Anterior cingulate cortex (tissue), 58 donors: ENCODE data around the gene HRH1.
"Not testable (repeated sequence)": the region's sequence is repeated elsewhere in the genome, so short reads cannot be mapped to it uniquely, and the experiment has no call there.

Source experiments
- DNase-seq, 58 donors: peaks; one replicate each; lab custom pipeline; 2025; lab: John Stamatoyannopoulos, UW

Gene HRH1

GRCh38 chr3:11140030-11140712 is 14.1 kb upstream of the HRH1 start:
- DNase-seq, result no peak

GRCh38 chr3:11140713-11141104 is 13.6 kb upstream of the HRH1 start:
- DNase-seq, result no peak

- DNase-seq, result no peak
These were observed 10.8 kb upstream of the HRH1 start for GRCh38 chr3:11143476-11143875.

DNA sequence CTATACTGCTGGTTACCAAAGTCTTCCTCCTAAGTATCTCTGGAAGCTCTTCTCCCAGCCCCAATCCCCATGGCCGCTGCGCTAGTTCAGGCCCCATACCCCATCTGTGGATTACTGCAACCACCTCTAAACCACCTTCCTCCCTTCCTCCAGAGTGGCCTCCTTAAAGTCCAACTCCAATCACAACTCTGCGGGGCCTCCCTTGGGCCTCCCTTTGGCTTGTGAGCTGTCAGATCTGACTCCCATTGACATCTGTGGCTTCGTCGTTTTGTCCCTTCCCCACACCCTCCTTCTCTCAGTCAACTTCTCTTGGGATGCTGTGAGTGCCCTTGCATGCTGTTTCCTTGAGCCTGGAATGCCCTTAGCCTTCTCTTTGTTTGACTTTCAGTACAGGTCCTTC is 9.3 kb upstream of the HRH1 start:
- DNase-seq, result no peak

- DNase-seq, result no peak
These were observed 8.4 kb upstream of the HRH1 start for GRCh38 chr3:11145888-11146287.

DNA sequence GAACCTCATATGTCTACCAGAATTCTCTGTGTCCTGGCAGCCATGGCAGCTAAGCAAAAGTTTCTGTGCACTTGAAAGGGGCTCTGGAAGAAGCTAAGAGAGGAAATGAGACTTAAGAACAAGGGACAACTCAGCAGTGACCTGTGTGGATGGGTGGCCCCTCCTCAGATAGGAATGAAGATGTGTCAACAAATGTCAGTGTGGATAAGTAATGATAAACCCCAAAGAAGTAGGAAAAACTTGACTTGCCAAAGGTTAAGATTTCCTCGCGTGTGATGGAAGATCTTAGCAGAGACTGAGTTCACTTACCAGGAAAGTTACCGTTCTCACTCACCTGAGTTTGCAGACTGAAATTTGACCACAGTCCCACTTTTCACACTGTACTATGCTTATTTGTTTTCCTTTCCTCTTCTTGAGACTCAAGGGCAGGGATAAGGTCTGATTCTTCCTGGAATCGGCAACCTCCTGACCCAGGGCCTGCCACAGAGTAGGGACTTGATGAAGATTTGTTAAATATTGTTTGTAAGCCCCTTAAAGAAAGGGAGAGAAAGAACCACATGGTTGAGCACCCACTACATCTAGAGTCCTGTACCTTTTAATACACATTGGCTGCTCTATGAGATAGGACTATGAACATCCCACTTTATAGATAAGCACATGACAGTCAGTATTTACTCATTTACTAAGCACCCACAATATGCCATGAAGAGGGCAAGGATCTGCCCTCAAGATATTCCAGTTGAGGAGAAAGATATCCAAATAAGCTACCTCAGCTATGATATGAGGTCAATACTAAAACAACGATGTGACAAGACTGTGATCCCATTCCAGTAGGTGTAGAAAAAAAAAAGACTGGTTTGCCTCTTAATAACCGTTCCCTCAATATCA is 7.3 kb upstream of the HRH1 start:
- DNase-seq, result no peak

GRCh38 chr3:11150256-11150655 is 4.0 kb upstream of the HRH1 start:
- DNase-seq, result no peak

- no peak for DNase-seq
These were observed 2.0 kb upstream of the HRH1 start for GRCh38 chr3:11152301-11152700.

GRCh38 chr3:11154953-11155325 is 646 bp downstream of the HRH1 start:
- no peak for DNase-seq

DNA sequence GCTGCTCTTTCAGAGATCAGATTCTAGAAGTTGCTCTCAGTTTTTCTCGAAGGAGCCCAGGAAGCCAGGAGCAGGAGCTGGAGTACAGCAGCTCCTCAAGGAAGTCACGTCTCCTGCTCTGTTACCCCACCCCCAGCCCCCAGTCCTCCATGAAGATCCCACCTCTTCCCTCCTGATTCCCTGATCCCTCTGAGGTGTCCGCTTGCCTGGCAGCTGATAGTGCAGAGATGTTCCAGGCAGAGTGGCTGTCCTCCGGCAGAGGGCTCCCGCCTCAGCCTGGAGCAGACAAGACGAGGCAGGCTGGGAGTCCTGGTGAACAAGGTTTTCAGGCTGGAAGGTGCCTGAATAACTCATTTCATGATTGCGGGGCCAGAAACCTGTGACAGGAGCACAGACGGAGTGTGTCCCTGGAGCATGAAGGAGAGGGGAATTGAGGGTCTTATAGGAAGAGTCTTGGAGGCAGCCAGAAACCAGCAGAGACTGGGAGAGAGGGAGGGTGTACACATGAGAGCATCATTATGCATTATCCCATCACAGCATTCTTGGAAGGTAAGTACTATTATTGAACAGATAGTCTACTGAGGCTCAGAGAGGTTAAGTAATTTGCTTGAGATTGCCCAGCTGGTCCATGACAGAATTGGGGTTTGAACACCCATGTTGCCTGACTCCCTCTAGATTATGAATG is 1.2 kb downstream of the HRH1 start:
- peak in 54 of 58 donors; percentile 18 to 93 (median 62) for DNase-seq

DNA sequence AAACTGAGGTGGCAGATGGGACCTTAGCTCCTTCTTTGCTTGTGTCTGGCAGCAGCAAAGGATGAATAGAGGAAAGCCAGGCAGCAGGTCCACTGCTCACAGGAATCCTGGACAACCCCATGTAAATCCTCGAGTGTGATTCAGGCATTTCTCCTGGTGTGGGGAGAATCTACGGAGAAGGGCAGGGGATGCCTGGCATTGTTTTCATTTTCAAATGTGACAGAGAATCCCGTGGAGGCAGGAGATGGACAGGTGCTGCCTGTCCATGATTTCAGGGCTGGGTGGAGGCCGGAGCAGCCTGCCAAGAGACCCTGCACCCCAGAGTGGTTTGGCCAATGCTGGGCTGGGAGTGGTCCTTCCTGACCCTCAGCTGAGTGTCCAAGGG is 1.7 kb downstream of the HRH1 start:
- no peak for DNase-seq

DNA sequence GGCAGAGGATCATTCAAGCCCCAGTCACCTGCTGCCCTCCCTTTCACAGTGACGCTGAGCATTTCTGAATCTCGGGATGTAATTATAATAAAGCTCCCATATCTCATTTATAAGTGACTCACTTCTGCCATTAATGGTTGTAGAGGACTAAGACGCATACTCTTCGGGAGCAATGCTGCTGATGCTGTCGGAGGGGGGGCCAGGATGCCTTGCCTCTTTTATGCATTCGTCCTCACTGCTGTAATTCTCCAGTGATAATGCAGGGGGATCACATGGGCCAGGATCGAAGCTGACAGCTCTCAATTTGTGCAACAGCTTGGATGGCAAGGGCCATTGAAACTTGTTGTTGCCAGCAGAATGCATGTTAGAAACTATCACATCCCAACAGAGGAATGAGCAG is 3.1 kb downstream of the HRH1 start:
- no peak for DNase-seq

DNA sequence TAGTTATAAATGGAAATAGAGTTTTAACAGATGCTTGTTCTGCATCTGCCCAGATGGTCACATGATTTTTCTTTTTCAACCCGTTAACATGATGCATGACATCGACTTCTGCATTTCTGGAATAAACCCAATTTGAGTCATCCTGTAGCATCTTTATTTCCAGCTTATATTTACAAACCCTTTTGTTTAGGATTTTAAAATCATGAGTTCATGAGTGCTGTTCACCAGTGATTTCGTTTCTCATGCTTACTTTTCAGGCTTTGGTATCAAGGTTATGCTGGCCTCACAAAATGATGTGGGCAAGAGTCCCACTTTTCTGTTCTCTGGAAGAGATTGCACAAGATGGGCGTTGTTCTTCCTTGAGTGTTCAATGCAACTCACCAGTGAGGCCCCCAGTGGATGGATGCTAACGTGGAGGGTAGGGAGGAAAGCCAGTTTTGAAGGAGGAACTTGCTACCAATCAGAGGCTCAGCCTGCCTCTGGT is 5.2 kb downstream of the HRH1 start:
- peak in 1 of 58 donors; percentile 37 for DNase-seq

DNA sequence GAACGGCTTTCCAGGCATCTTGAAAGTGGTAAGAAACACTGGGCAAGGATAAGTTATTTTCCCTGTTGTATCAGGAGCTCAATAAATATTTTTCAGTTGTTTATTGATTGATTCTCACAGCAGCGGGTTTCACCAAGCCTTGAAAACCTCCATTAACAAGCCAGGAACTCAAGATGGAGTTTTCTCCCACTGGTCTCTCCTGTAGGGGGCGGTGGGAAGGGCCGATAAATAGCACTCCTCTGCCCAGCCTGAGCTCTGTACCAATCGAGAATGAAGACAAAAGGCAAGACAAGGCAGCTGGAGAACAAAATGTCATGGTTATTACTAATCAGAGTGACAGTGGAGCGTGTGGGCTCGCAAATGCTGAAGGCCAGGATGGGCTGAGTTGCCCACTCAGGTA is 7.4 kb downstream of the HRH1 start:
- DNase-seq, result no peak

DNA sequence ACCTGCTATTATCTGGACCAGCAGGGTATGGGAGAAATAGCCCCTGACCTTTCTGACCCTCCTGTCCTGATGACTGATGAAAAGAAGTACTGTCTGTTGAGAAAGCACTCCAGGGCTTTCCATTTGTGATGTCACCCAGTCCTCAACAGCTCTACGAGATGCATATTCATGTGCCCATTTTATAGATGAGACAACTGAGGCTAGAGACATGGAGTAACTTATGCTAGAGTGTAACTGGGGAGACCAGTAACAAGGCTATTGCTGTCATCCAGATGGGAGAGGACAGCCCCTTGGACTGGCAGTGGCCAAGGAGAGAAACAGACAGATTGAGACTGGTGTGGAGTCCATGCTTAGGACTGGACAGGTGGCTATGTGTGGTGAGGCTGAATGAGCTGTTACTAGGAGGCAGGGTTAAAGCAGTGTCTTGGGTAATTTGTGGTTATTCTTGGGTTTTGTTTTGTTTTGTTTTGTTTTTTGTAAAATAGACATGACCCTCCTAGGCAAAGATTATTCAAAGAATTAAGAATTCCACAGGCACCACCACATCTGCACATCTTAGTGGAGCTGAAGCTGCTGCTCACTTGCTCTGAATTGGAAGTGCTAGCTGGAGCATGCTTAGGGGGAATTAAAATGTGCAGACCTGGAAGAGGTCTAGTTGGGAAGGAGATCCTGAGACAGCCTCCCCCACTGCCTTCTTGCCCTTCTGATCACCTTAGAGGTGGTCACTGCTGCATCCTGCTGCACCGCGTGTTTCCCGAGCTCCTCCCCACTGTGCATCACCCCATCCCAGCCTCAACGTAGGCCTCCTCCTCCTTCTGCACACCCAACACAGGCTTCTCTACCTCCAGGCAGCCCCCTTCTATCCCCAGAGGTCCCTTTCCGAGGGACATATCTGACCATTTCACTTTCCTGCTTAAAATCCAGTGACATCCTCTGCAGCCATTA is 8.4 kb downstream of the HRH1 start:
- no peak for DNase-seq

GRCh38 chr3:11164607-11165006 is 10.3 kb downstream of the HRH1 start:
- peak in 1 of 58 donors; percentile 18 for DNase-seq

- DNase-seq, result peak in 17 of 58 donors; percentile 10 to 70 (median 28)
These were observed 11.2 kb downstream of the HRH1 start for GRCh38 chr3:11165476-11165875.

GRCh38 chr3:11166807-11167400 is 12.6 kb downstream of the HRH1 start:
- DNase-seq, result not testable (repeated sequence)

- DNase-seq, result no peak
These were observed 13.3 kb downstream of the HRH1 start for GRCh38 chr3:11167590-11167989.

DNA sequence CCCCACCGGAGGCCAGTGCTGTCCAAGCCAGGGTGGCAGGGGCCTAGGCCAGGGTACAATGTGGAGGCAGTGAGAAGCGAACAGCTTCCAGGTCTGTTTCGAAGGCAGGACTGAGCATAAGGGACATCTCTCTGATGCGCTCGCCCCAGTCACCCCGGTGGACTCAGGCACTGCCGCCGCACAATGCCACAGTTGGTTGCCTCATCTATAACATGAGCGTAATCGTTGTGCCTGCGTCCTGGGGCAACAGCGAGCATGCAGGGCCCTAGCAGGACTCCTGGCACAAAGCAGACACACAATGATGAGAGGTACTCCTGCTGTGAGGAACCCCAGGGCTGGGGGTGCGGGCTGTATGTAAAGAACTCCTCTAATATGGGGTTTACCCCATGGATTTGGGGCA is 14.1 kb downstream of the HRH1 start:
- DNase-seq, result no peak
